Activated T-helper 1 cell treated with anti-CD3 and anti-CD28 coated beads, Interleukin-2, amount 50 U/mL, for 16 hours (primary cell): ENCODE measurements around the gene SMIM31.

Experiments
- DNase-seq, 2 donors: peaks; one replicate each; pipeline ENCODE4 v3.0.0-alpha.2; 2020; ENCODE audit warnings: low read depth in 1 of 2, low spot score in 1 of 2

SMIM31 gene

DNA sequence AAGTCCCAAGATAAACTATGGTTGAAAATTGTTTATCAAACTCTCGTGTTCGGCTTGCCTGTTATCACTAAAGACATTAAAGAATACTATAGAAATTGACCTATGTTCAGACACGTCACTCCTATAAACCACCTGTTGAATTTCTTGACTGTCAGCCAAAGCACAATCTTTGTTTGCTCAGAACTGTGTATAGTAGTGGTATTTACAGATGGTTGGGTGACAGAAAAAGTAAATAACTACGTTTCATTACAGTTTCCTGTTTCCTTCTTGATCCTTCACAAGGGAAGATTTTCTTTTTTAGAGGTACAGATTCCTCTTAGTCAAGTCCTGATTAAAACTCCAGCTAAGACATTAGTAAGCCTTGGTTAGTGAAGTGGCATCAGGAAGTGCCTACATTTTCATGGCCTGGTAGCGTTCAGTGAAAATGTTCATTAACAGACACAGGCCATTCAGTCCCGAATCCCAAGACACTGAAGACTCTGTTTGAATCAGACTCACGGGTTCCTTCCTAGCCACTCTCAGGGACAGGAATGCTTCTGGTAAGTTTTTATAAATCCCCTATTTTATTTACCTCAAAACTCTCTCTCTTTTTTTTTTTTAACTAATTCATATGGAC, at the start of gene SMIM31:
Gene SMIM31, plus strand, starts transcription at position 259 of the 616 bp plus-strand sequence. CDS start 16,313 bp downstream, outside the sequence.
- DNase-seq: no peak

DNA sequence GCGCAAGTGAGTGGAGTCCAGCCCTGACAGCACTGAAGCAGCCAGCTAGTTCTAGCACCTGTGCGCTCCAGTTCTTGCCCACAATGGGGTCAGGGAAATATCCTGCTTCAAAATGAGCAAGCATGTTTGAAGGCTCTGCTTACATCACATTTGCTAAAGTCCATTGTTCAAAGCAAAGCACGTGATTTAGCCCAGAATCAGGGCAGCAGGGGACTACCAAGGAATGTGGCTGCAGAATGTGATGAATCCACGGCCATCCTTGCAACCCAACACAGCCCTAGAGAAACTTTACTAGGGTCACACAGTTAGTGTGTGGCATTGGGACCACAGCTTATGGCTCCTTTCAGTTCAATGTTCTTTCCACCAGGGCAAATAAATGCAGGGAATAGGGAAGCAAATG, 47.3 kb upstream of the SMIM31 start:
- DNase-seq: no peak

DNA sequence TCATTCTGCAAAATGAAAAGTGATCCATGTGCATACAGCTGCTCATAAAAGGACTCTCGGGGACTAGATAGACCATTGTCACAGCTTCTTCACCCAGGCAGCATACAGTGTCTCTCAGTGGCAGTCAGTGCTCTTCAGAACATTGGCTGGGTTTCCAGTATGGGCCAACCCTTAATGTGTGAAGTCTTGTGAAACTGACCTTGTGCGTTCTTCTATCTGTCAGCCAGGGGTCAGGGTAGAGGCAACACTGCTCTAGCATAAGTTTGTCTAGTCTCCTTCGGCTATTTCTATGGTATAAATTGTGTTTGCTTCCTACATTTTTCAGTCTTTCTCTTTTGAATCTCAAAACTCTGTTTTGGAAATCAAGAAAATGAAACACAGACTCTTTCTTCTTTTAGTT, 37.0 kb upstream of the SMIM31 start:
- DNase-seq: no peak

DNA sequence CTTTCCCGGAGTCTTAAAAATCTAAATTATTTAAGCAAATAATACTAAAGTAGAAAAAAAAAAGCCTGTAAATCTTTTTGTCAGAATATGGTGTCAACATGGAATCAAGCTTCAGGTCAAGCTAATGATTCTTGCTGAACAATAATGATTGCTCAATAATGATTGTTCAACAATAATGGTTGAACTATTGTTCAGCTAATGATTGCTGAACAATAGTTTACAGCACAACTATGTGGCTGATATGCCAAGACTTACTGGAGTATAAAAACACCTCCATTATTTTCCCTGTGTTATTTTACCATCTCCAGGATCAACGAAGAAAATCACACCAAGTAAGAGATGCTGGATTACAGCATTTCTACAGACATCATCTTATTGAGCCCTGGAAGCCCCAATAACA, 35.1 kb upstream of the SMIM31 start:
- DNase-seq: no peak

DNA sequence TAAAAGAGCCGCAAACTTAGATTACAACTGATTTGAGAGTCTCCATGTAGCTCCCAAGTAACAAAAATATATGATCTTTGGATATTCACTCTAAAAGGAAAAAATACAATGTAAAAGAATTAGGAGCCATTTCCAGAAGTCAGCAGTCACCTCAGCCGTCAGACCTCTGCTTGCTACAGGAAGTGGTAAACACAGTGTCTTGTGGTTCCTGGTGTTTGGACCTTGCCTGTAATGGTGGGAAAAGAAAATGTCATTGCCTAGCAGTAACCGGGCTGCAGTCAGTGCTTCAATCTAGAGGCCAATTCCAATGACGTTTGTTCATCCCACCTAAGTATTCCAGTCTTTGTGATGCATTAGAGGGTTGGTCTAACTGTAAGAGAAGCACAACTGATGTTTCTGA, 28.9 kb upstream of the SMIM31 start:
- DNase-seq: no peak

DNA sequence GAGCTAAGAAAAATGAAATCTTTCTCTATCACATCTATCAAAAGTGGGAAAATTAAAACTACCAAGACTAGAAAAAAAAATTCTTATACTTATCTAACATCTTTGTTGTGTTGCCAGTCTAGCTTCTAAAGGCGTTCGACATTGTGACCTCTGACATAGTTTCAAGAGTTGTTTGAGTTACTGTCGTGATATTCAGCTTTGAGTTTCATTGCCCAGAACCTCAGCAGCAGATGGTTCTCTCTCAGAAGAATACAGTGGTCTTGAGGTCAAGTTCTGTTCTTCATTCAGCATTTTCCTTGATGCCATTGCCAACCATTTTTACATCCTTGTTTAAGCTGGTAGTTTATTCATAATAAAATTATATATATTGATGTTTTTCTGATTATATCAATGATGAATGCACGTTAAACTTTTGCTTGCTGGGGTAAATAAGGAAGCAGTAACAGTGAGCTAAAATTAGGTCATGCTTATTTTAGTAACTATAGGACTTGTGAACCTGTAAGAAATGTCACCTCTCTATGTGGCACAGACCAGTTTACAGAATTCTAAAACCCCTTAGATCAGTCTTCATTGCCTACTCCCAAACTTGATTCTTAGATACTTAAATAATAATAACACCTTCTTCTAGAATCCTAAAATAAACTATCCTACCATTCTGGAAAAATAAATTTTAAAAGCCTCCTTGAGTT, 23.1 kb upstream of the SMIM31 start:
- no peak for DNase-seq

DNA sequence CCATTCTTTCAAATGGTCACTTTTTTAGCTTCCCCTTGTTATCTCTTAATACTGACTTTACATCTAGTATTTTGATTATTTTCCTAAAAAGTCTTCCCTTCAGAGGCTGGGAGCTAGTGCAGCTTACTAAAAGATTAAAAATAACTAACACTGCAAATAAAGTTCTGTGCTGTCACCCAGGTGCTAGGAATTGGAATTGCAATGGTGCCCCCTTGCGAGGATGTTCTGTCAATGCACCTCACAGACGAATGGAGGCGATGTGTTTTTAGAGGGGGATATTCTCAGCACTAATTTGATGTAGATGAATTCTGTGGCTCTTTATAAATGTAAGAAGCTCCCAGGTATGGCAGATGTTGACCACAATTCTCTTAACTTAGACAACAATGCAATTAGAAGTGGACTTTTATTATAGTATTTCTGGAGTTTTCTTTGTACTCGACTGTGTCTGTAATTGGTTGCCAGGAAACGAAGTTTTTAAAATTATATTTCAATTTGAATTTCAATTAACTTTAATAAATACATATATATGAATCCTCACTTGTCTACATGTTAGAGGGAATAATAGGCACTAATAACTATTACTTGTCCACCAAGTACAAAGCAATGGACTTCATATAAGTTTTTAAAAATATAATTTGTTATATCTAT, 22.0 kb upstream of the SMIM31 start:
- peak; percentile 6 to 8 for DNase-seq

DNA sequence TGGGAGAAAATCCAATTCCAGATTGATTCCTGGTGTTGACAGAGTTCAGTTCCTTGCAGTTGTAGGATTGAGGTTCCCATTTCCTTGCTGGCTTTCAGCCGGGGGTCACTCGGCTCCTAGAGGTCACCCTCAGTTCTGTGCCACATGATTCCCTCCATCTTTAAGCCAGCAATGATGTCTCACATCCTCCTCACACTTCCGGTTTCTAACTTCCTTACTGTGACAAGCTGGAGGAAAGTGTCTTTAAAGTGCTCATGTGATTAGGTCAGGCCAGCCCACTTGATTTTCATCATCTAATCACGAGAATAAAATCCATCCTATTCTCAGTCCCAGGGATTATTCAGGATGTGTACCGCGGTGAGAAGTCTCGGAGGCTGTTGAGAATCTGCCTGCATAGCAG, 19.4 kb upstream of the SMIM31 start:
- no peak for DNase-seq

DNA sequence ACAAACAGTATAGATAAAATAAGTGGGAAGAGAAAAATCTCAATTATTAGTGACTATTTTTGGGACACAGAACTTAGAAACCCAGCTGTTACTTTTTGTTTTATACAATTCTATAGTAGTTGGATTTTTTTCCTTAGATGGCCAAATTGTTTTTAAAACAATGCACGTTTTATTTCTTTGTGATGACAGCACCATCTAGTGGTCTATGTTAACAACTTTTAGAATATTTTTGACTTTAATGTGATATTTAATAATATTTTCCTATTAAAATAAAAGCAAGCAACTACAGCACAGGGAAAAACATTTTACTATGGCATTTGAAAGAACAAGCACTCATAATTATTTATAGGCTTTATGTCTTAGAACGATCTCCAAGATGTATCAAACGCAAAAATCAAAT, 5.6 kb upstream of the SMIM31 start:
- no peak for DNase-seq

DNA sequence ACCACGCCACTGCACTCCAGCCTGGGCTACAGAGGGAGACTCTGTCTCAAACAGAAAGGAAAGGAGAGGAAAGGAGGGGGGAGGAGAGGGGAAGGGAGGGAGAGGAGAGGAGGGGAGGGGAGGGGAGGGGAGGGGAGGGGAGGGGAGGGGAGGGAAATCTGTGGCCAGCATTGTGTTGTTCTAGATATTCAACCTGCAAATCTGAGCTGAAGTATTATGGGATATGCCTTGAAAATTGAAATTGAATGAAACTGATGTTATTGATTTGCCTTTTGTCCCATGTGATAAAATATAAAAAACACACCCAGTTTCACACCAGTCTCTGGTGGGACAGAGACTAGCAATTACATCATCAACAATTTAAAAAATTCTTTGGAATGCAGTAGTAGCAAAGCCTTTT, 1.5 kb downstream of the SMIM31 start:
- DNase-seq: no peak

DNA sequence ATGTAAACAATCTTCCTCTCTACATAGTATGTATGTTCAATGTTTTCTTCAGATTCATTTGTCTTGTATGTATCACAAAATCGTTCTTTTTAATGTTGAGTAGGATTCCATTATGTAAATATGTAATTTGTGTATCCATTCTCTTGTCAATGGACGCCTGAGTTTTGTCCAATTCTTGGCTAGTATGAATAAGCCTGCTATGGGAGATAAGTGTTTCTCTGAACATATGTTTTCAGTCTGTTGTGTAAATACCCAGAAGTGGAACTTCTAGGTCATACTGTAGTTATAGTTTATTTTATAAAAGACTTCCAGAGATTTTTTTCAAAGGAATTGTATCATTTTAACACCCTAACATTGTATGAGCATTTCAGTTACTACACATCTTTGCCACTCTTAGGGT, 2.8 kb downstream of the SMIM31 start:
- DNase-seq: no peak

DNA sequence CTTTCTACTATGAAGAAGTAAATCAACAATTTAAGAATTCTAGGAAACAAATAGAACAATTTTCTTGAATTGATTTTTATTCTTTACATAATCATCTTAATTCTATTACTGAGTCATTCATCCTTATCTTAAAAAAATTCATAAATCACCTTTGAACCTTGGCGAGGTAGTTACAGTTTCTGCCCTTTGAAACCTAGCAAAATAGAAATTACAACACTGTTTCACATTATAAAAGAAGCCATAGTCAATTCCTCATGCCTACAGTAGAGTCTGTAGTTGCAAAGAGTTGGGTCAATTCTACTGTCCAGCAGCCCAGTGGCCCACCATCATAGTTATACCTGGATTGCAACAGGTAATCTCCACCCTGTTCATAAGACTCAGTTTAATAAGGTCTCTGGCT, 7.3 kb downstream of the SMIM31 start:
- no peak for DNase-seq

DNA sequence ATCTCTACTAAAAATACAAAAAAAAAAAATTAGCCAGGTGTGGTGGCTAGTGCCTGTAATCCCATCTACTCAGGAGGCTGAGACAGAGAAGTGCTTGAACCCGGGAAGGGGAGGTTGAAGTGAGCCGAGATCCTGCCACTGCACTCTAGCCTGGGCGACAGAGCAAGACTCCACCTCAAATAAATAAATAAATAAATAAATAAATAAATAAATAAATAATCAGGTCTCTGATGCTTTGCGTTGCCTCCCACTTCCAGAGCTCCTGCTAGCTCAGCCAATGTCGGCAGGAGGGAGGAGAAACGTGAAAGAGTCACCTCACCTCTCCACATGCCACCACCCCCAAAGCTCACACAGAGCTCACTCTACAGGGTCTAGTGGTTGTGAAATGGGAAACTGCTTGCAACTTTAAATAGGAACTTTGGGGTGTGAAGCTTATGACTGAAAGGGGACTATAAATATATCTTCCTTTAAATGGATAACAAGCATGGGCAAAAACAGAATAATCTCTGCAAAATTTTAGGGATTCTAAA, 7.9 kb downstream of the SMIM31 start:
- no peak for DNase-seq

DNA sequence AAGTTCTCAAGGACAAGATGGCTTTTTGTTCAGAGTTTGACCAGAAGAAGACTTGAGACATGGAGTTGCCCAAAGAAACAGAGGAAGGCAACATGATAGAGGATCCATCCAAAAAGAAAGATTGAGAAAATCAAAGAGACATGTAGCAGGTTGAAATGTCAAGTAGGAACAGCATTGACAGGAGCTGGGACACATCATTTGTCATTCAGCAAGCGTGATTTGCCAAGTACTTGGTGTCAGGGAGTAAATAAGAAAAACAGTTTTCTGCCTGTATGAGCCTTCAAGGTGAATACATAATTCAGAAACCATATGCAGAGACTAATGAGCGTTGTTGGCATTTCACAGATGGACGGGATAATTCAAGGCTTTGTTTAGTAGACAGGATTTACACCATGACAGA, 11.2 kb downstream of the SMIM31 start:
- DNase-seq: no peak

DNA sequence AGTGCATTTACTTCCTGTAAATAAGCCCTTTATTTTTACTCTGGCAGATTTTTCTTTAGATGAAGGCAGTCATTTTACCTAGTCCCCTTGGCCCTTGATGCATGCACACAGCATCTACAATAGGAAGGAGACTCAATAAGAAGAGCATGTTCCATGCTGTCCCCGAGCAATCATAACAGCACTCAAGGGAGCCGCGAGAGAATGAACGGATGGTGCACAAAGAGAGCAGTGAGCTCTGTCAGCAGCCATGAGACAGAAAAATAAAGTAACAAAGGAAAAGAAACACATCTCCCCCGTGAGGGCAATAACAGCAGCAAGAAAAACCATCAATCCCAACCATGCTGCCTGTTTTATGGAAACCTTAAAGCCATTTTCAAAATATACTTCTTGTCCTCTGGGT, 11.9 kb downstream of the SMIM31 start:
- DNase-seq: no peak

DNA sequence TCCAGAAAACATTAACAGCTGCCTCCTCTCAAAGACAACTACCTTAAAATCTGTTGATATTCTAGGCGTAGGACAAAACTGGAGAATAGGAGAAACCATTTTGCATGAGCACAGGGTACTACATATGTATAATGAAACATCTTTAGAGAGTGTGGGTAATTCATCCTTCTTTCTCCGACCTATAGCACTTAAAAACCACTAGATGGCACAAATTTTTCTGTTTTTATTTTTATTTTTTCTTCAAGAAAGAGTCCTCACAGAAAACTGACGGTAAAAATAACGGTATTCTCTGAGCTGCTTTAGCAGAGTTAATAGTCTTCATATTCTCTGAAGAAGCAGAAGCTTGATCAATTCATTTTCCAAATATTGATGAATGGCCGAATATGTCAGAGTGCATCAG, 14.6 kb downstream of the SMIM31 start:
- DNase-seq: no peak

DNA sequence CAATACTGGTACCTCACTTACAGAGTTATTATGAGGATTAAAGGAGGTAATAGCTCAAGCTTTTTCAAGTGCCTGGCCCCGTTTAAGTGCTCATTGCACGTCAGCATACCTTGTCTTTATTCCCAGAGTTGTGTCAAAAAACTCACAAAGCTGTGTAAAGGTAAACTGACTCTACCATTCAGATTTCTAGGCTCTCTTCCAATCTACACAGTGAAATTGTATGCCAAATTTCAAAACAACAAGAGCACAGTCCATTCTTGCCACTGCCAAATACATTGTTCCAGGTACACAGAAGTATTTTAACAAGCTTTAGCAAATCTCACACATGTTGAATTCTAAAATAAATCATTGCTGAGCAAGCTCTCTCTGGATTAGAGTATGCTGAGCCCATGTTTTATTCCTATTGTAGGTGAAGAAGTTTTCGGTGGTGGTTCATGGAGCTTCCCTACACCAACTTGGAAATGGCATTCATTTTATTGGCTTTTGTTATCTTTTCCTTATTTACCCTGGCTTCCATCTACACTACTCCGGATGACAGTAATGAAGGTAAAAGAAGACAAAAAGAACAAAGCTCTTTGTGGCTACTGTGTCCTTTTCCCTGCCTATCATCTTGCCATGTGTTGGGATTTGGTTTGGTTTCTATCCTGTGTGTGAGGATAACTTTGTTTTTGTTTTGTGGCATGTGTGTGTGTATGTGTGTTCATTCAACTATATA, 16.2 kb downstream of the SMIM31 start:
- no peak for DNase-seq

DNA sequence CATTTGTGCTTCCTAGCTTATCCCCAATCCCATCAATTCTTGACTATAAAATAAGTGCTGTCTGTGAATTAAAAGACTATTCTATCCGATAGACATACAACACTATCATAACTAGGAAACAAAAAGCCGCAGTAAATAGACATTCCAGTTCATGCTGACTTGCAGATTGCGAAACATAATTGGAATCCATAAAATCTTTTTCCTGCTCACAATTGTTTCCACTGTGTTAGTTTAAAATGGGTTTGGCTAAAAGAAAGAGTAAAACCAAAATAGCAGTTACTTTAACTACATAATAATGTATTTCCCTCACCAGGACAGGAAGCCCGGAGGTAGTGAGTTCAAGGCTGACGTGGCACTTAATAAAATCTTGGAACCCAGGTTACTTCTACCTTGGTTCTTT, 17.2 kb downstream of the SMIM31 start:
- no peak for DNase-seq

DNA sequence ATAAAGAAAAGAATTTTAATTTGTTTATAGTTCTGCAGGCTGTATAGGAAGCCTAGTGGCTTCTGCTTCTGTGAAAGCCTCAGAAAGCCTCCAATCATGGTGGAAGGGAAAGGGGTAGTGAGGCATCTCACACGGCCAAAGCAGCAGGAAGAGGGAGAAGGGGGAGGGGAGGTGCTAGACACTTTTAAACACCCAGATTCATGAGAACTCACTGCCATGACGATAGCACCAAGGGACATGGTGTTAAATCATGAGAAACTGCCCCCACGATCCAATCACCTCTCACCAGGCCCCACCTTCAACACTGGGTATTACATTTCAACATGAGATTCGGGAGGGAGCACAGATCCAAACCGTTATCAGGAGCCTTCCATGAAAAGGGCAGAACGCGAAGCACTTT, 18.1 kb downstream of the SMIM31 start:
- DNase-seq: no peak

DNA sequence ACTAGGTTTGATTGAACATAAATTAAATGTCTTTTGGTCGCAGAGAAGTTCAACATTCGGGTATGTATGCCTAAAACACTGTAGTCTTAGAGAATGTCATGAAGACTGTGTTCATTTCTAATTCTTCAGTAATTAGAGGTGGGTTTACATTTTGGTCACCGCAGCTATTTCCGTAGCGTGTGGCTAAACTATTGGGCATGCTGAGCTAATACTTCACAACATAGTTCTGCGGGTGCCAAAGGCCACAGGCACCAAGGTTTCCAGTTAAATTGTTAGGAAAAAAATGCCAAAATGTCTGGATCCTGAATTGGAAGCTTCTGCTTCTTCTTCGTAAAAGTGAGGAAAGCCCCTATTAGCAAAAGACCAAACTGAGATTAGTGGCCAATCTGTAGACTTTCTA, 25.1 kb downstream of the SMIM31 start:
- DNase-seq: no peak

DNA sequence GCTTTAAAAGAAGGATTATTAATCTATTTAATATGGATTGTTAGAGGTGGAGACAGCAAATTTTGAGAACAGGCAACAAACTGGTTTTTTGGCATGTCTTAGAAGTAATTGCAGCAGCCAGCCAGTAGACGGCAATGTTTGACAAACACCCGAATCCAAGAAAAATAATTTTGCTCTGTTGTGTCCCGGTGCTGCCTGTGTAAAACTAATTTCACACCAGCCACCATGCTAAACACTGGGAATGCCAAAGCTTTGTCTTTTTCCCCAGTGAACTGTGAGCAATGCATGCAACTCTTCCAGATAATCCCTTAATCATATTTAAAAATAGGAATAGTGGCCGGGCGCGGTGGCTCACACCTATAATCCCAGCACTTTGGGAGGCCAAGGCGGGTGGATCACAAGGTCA, 25.9 kb downstream of the SMIM31 start:
- no peak for DNase-seq

DNA sequence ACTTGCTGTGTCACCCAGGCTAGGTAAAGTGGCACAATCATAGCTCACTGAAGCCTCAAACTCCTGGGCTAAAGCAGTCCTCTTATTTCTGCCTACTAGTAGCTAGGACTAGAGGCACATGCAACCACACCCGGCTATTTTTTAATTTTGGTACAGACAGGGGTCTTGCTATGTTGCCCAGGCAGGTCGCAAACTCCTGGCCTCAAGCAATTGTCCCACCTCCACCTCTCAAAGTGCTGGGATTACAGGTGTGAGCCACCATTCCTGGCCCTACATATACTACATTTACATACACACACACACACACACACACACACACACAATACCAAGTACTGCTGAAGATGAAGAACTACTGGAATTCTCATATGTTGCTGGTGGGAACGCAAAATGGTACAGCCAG, 26.9 kb downstream of the SMIM31 start:
- no peak for DNase-seq
